Prostate gland (tissue), 2 donors: Measurements from ENCODE around the gene IL6. TPM values are rescaled to one million over a fixed set of nuclear protein-coding genes. Genes with fewer than 3 reads are reported as not detected.

Experiments
- DNase-seq: peaks from one replicate; pipeline ENCODE4 v3.0.0-alpha.2; 2019; ENCODE audit warnings: low spot score
- H3K27ac ChIP-seq, 2 donors: fragments of 200-600 bp; sonication (generic); 2 replicates each; pipeline ENCODE4 v1.5.1; 2017 to 2019
- H3K27me3 ChIP-seq: fragments of 200-600 bp; sonication (generic); replicated peaks from 2 replicates; pipeline ENCODE4 v1.5.1; 2019; ENCODE audit not compliant: insufficient read depth
- H3K36me3 ChIP-seq, 2 donors: fragments of 200-600 bp; sonication (generic); 1 replicate in 1 of 2; 2 replicates in 1 of 2; pipeline versions ENCODE4 v1.5.1 to v1.8.1; 2017 to 2019
- H3K4me1 ChIP-seq: fragments of 200-600 bp; sonication (generic); replicated peaks from 2 replicates; pipeline ENCODE4 v1.5.1; 2019
- H3K4me3 ChIP-seq, 2 donors: fragments of 200-600 bp; sonication (generic); 2 replicates each; pipeline ENCODE4 v1.5.1; 2017 to 2019
- H3K9me3 ChIP-seq: fragments of 200-600 bp; sonication (generic); 2 replicates; pipeline ENCODE4 v1.5.1; 2017
- CTCF ChIP-seq, 4 experiments: fragments of 200-600 bp in 2 of 4; fragments of 450-650 bp in 2 of 4; sonication (generic) in 2 of 4; IDR thresholded peaks; 1 replicate in 3 of 4; 2 replicates in 1 of 4; pipeline ENCODE4 v1.5.1; 2016 to 2019; ENCODE audit warnings: antibody characterized with exemption in 4 of 4, mild to moderate bottlenecking in 2 of 4, moderate library complexity in 2 of 4
- POLR2A ChIP-seq: fragments of 450-650 bp; IDR thresholded peaks from one replicate; pipeline ENCODE4 v1.6.1; 2016; ENCODE audit warnings: antibody characterized with exemption, mild to moderate bottlenecking
- POLR2AphosphoS5 ChIP-seq: sonication (generic); formaldehyde crosslinking; IDR thresholded peaks from one replicate; pipeline ENCODE4 v1.6.1; 2017; ENCODE audit warnings: antibody characterized with exemption
- WGBS: methylation state at CpG from one replicate; pipeline ENCODE4 v1.1.5; 2018; 5-methylcytosine and 5-hydroxymethylcytosine counted together
- intact Hi-C: fragments of 100-400 bp; cut with DNase I; formaldehyde crosslinking; loops from one replicate; pipeline ENCODE4 v1.14.2; 2022
- total RNA-seq, 2 donors: library from RNA; depleted of rRNA; stranded (reverse); fragments of >200 nt; gene quantifications; one replicate each; pipeline ENCODE4 v1.1.0, GENCODE V29; 2016

The IL6 gene
- total RNA-seq, 2 donors from 2014 or later, result not detected

- H3K4me3 ChIP-seq, result no peak overlapping the region
- H3K4me1 ChIP-seq, result no peaks in the 10 kb centered on the region
- H3K36me3 ChIP-seq, result no peaks in the 10 kb centered on the region
- no peaks in the 10 kb centered on the region for H3K27me3 ChIP-seq
- no peak for DNase-seq
- no peak overlapping the region for H3K27ac ChIP-seq
- no peaks in the 10 kb centered on the region for H3K9me3 ChIP-seq
- WGBS, result 36% methylated on average over 3 of the region's 3 CpGs
- TF ChIP-seq CTCF (IDR thresholded peaks at IDR 0.05), result no peak
- no peak for TF ChIP-seq POLR2A
- no peak for TF ChIP-seq POLR2AphosphoS5
- intact Hi-C loops, result no loop called here
Measured at GRCh38 chr7:22720791-22721786, 5.9 kb upstream of the IL6 start.

- H3K4me3 ChIP-seq, result no peak overlapping the region
- WGBS, result 91% methylated on average over 6 of the region's 6 CpGs
- no peaks in the 10 kb centered on the region for H3K4me1 ChIP-seq
- DNase-seq, result no peak
- no peak overlapping the region for H3K27ac ChIP-seq
- no peaks in the 10 kb centered on the region for H3K36me3 ChIP-seq
- H3K9me3 ChIP-seq, result no peaks in the 10 kb centered on the region
- TF ChIP-seq POLR2AphosphoS5, result no peak
- TF ChIP-seq CTCF (IDR thresholded peaks at IDR 0.05), result no peak
- no peak for TF ChIP-seq POLR2A
- no peaks in the 10 kb centered on the region for H3K27me3 ChIP-seq
- intact Hi-C loops, result no loop called here
Measured at GRCh38 chr7:22722536-22723180, 4.3 kb upstream of the IL6 start.

GRCh38 chr7:22723181-22723601 is 3.8 kb upstream of the IL6 start:
- H3K36me3 ChIP-seq, result no peaks in the 10 kb centered on the region
- H3K9me3 ChIP-seq, result no peaks in the 10 kb centered on the region
- TF ChIP-seq CTCF (IDR thresholded peaks at IDR 0.05) (no peak), POLR2A (no peak), POLR2AphosphoS5 (no peak)
- intact Hi-C loops, result no loop called here
- H3K27me3 ChIP-seq, result no peaks in the 10 kb centered on the region
- peak; percentile 18 for DNase-seq
- H3K4me1 ChIP-seq, result no peaks in the 10 kb centered on the region
- no peak overlapping the region for H3K4me3 ChIP-seq
- H3K27ac ChIP-seq, result no peak overlapping the region
- 3% methylated on average over 2 of the region's 2 CpGs for WGBS

GRCh38 chr7:22723637-22724036 is 3.4 kb upstream of the IL6 start:
- Histone ChIP-seq H3K4me1 (no peaks in the 10 kb centered on the region), H3K36me3 (no peaks in the 10 kb centered on the region), H3K4me3 (no peak overlapping the region), H3K9me3 (no peaks in the 10 kb centered on the region), H3K27me3 (no peaks in the 10 kb centered on the region), H3K27ac (no peak overlapping the region)
- 74% methylated on average over 4 of the region's 4 CpGs for WGBS
- DNase-seq, result no peak
- TF ChIP-seq CTCF (IDR thresholded peaks at IDR 0.05) (no peak), POLR2AphosphoS5 (no peak), POLR2A (no peak)
- intact Hi-C loops, result no loop called here
